ENCODE measurements around the gene MTMR11. TPM values are rescaled to one million over a fixed set of nuclear protein-coding genes. Genes with fewer than 3 reads are reported as not detected.

Gene MTMR11
- total and polyA plus RNA-seq, 10 of the 15 experiments (the other 5 are each of a cell fraction or from before 2014, with no cell fraction given): 0.35 to 1.1 (median 0.73) TPM

DNA sequence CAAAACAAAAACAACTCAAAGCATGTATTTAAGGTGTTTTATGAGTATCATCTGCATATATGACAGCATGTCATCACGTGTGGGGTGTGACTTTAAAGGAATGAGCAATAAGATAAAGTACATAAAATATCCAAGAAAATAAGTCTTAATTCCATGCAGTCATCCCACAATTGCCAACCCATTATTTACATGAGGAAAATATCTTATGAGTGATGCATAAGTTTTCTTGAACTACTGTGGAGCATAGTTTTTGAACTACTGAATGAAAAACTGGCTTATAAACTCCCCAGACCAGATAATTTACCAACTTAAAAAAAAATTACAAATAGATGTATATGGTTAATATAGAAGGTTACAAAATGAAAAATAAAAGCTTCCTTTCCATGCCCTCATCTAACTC, 29.7 kb upstream of the MTMR11 start:
- no TSS peak for BruUV-seq (replicated peaks)
- in situ Hi-C loops (cut with MboI) (no loop called here), intact Hi-C loops (cut with micrococcal nuclease; ENCODE audit: unreplicated experiment) (no loop called here)
- H3K4me2 ChIP-seq (ENCODE audit: control insufficient read depth, insufficient read depth): no peak overlapping the region
- H3K27ac ChIP-seq (ENCODE audit: control insufficient read depth, insufficient read depth): no peak overlapping the region
- CTCF ChIA-PET: interaction anchor here (1.1 to 1.4 kb wide), 3 partner anchors 9 to 200 kb away, joined by 3 read pairs; no protein-coding TSS in a partner anchor
- no peaks in the 10 kb centered on the region for H3K27me3 ChIP-seq (replicated peaks in 1 of 2; ENCODE audit: control insufficient read depth in 2 of 2, insufficient read depth in 2 of 2, low read length in 1 of 2)
- TF ChIP-seq ASH2L (IDR thresholded peaks at IDR 0.05; ENCODE audit: borderline replicate concordance, low read depth): no peak
- no peak for TF ChIP-seq SP1 (IDR thresholded peaks at IDR 0.05; ENCODE audit: low read depth, low read length)
- H2AFZ ChIP-seq (ENCODE audit: control insufficient read depth, low read depth, low read length): no peak overlapping the region
- H3K79me2 ChIP-seq (ENCODE audit: control insufficient read depth, insufficient read depth, low read length): no peaks in the 10 kb centered on the region
- 52% methylated on average over 1 of the region's 1 CpG for WGBS (ENCODE audit: insufficient coverage, insufficient replicate concordance, low lambda C conversion rate, missing lambda C conversion rate)
- FAIRE-seq (no peak), ATAC-seq (no peak), DNase-seq (ENCODE audit: low read depth, low spot score) (no peak)
- POLR2A ChIA-PET: interaction anchor here (0.9 to 1.0 kb wide), 2 partner anchors 16 to 217 kb away, joined by 3 to 4 read pairs; no protein-coding TSS in a partner anchor
- RAD21 ChIA-PET (ENCODE audit: unreplicated experiment): no interaction called here
- SMC1A ChIA-PET (ENCODE audit: uncharacterized antibody, unreplicated experiment): interaction anchor here (0.6 to 1.2 kb wide), 2 partner anchors 42 to 85 kb away, joined by 3 to 8 read pairs; no protein-coding TSS in a partner anchor
- H3K4me1 ChIP-seq (ENCODE audit: control insufficient read depth, insufficient read depth, low read length): peaks cover 4% of the 10 kb centered on the region
- no peaks in the 10 kb centered on the region for H3K9me3 ChIP-seq (replicated peaks; ENCODE audit: control insufficient read depth, insufficient read depth, low read length)
- H4K20me1 ChIP-seq (ENCODE audit: control insufficient read depth, insufficient read depth): no peaks in the 10 kb centered on the region
- peaks cover 8 to 18% of the 10 kb centered on the region in 2 experiments for H3K36me3 ChIP-seq (ENCODE audit: control insufficient read depth in 2 of 2, insufficient read depth in 2 of 2, low read length in 1 of 2)
- H3K4me3 ChIP-seq: no peak overlapping the region
- no peak overlapping the region for H3K9ac ChIP-seq (ENCODE audit: control insufficient read depth, insufficient read depth, low read length)

DNA sequence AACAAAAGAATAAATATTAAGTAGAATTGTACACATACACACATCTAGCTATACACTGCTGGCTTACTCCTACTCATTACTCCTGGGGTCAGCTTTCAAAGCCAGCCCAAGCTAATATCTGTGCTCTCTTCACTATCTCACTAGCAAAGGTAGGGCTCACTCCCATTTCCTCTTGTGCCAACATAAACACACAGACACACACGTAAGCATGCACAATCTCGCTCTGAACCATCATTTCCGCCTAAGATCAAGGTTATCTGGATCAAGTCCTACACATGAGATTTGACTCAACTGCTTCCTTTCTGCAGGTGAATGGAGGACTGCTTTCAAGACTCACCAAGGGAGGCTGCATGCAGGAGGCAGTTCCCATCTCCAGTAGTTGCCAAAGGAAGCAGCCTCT, 28.8 kb upstream of the MTMR11 start:
- no peaks in the 10 kb centered on the region for H3K79me2 ChIP-seq (ENCODE audit: control insufficient read depth, insufficient read depth, low read length)
- RAD21 ChIA-PET (ENCODE audit: unreplicated experiment): no interaction called here
- H3K27ac ChIP-seq (ENCODE audit: control insufficient read depth, insufficient read depth): no peak overlapping the region
- intact Hi-C loops (cut with micrococcal nuclease; ENCODE audit: unreplicated experiment) (no loop called here), in situ Hi-C loops (cut with MboI) (no loop called here)
- peaks cover 4% of the 10 kb centered on the region for H3K4me1 ChIP-seq (ENCODE audit: control insufficient read depth, insufficient read depth, low read length)
- POLR2A ChIA-PET: no interaction called here
- ATAC-seq (no peak), FAIRE-seq (no peak), DNase-seq (ENCODE audit: low read depth, low spot score) (no peak)
- CTCF ChIA-PET: interaction anchor here (1.0 to 1.4 kb wide), 3 partner anchors 85 to 201 kb away, joined by 3 to 4 read pairs (median 3); no protein-coding TSS in a partner anchor
- peaks cover 7 to 14% of the 10 kb centered on the region in 2 experiments for H3K36me3 ChIP-seq (ENCODE audit: control insufficient read depth in 2 of 2, insufficient read depth in 2 of 2, low read length in 1 of 2)
- no peaks in the 10 kb centered on the region for H4K20me1 ChIP-seq (ENCODE audit: control insufficient read depth, insufficient read depth)
- H2AFZ ChIP-seq (ENCODE audit: control insufficient read depth, low read depth, low read length): no peak overlapping the region
- 98% methylated on average over 3 of the region's 3 CpGs for WGBS (ENCODE audit: insufficient coverage, insufficient replicate concordance, low lambda C conversion rate, missing lambda C conversion rate)
- H3K4me2 ChIP-seq (ENCODE audit: control insufficient read depth, insufficient read depth): no peak overlapping the region
- SMC1A ChIA-PET (ENCODE audit: uncharacterized antibody, unreplicated experiment): interaction anchor here (1.1 kb wide), 1 partner anchor 79 kb away, joined by 3 read pairs; no protein-coding TSS in a partner anchor
- H3K27me3 ChIP-seq (replicated peaks in 1 of 2; ENCODE audit: control insufficient read depth in 2 of 2, insufficient read depth in 2 of 2, low read length in 1 of 2): no peaks in the 10 kb centered on the region
- TF ChIP-seq IKZF2 (IDR thresholded peaks at IDR 0.05) (no peak), SREBF1 (IDR thresholded peaks at IDR 0.05; ENCODE audit: low read length) (no peak), BRCA1 (IDR thresholded peaks at IDR 0.05; ENCODE audit: low read depth, low read length) (no peak), CBFB (IDR thresholded peaks at IDR 0.05; ENCODE audit: low read depth) (no peak), BACH1 (IDR thresholded peaks at IDR 0.05; ENCODE audit: borderline replicate concordance) (no peak)
- TF ChIP-seq, protein P1, sequence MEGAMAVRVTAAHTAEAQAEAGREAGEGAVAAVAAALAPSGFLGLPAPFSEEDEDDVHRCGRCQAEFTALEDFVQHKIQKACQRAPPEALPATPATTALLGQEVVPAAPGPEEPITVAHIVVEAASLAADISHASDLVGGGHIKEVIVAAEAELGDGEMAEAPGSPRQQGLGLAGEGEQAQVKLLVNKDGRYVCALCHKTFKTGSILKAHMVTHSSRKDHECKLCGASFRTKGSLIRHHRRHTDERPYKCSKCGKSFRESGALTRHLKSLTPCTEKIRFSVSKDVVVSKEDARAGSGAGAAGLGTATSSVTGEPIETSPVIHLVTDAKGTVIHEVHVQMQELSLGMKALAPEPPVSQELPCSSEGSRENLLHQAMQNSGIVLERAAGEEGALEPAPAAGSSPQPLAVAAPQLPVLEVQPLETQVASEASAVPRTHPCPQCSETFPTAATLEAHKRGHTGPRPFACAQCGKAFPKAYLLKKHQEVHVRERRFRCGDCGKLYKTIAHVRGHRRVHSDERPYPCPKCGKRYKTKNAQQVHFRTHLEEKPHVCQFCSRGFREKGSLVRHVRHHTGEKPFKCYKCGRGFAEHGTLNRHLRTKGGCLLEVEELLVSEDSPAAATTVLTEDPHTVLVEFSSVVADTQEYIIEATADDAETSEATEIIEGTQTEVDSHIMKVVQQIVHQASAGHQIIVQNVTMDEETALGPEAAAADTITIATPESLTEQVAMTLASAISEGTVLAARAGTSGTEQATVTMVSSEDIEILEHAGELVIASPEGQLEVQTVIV (IDR thresholded peaks at IDR 0.05; ENCODE audit: borderline replicate concordance, partially characterized antibody): no peak
- no peaks in the 10 kb centered on the region for H3K9me3 ChIP-seq (replicated peaks; ENCODE audit: control insufficient read depth, insufficient read depth, low read length)
- no TSS peak for BruUV-seq (replicated peaks)
- no peak overlapping the region for H3K9ac ChIP-seq (ENCODE audit: control insufficient read depth, insufficient read depth, low read length)
- H3K4me3 ChIP-seq: no peak overlapping the region

Data from GM12878 (cell line).